WTC11 (cell line): ENCODE measurements around the gene CLK3. TPM values are rescaled to one million over a fixed set of nuclear protein-coding genes. Genes with fewer than 3 reads are reported as not detected.

Source experiments
- ATAC-seq: fragments of 200-7000 bp; cut with Tn5 transposase; 2 replicates; pipeline ENCODE4 v1.10.0; 2021; ENCODE audit warnings: mild to moderate bottlenecking, moderate library complexity
- CTCF ChIA-PET: fragments of 300-600 bp; sonication (Branson Sonifier 250); formaldehyde crosslinking; loops from one replicate; lab custom pipeline; 2021; ENCODE audit warnings: antibody characterized with exemption; lab: Charles Lee
- POLR2A ChIA-PET: fragments of 350-600 bp; sonication (Branson Sonifier 250); formaldehyde crosslinking; loops from one replicate; lab custom pipeline; 2021; ENCODE audit warnings: antibody characterized with exemption; lab: Charles Lee
- DNase-seq: peaks from one replicate; pipeline ENCODE4 v3.0.0; 2021; ENCODE audit warnings: low spot score
- H3K27ac Mint-ChIP-seq: 2 replicates; pipeline ENCODE4 v1.8.0; 2021; ENCODE audit warnings: mixed read lengths
- H3K27me3 Mint-ChIP-seq: 2 replicates; pipeline ENCODE4 v1.8.0; 2021; ENCODE audit warnings: low read depth, mild to moderate bottlenecking, moderate library complexity, mixed read lengths
- H3K36me3 Mint-ChIP-seq: 2 replicates; pipeline ENCODE4 v1.8.0; 2021; ENCODE audit warnings: mixed read lengths
- H3K4me1 Mint-ChIP-seq: 2 replicates; pipeline ENCODE4 v1.8.0; 2022; ENCODE audit warnings: mixed read lengths
- H3K4me3 Mint-ChIP-seq: 2 replicates; pipeline ENCODE4 v1.8.0; 2021; ENCODE audit warnings: mild to moderate bottlenecking, moderate library complexity, mixed read lengths
- H3K9me3 Mint-ChIP-seq: 2 replicates; pipeline ENCODE4 v1.8.0; 2021; ENCODE audit warnings: mixed read lengths
- FOXJ3 ChIP-seq: sonication (generic); formaldehyde crosslinking; IDR thresholded peaks from 2 replicates; pipeline ENCODE4 v1.9.0; 2021; ENCODE audit warnings: missing genetic modification reagents, mild to moderate bottlenecking, borderline replicate concordance
- GRHL2 ChIP-seq: fragments of 250-450 bp; sonication (Bioruptor Pico); IDR thresholded peaks from 2 replicates; pipeline ENCODE4 v1.8.0; 2022; ENCODE audit warnings: mild to moderate bottlenecking, moderate library complexity; ENCODE audit not compliant: insufficient replicate concordance, severe bottlenecking
- HMGA2 ChIP-seq: fragments of 250-450 bp; sonication (Bioruptor Pico); IDR thresholded peaks from 2 replicates; pipeline ENCODE4 v1.4.0; 2021; ENCODE audit warnings: mild to moderate bottlenecking, moderate library complexity
- IRF1 ChIP-seq: sonication (generic); formaldehyde crosslinking; IDR thresholded peaks from 2 replicates; pipeline ENCODE4 v1.8.0; 2023; ENCODE audit warnings: missing genetic modification reagents
- IRF2 ChIP-seq: sonication (generic); formaldehyde crosslinking; IDR thresholded peaks from 2 replicates; pipeline ENCODE4 v1.8.0; 2022; ENCODE audit warnings: low read depth, missing genetic modification reagents, borderline replicate concordance
- NFATC4 ChIP-seq: fragments of 250-450 bp; sonication (Bioruptor Pico); IDR thresholded peaks from 2 replicates; pipeline ENCODE4 v1.9.0; 2021; ENCODE audit warnings: mild to moderate bottlenecking
- NFYB ChIP-seq: sonication (generic); formaldehyde crosslinking; conservative IDR thresholded peaks from 2 replicates; pipeline ENCODE4 v1.8.0; 2022; ENCODE audit warnings: low read depth, missing genetic modification reagents
- PRRX2 ChIP-seq: fragments of 250-450 bp; sonication (Bioruptor Pico); IDR thresholded peaks from 2 replicates; pipeline ENCODE4 v1.8.0; 2021; ENCODE audit warnings: mild to moderate bottlenecking
- RELA ChIP-seq: sonication (generic); formaldehyde crosslinking; IDR thresholded peaks from 2 replicates; pipeline ENCODE4 v1.8.1; 2022; ENCODE audit warnings: missing genetic modification reagents, mild to moderate bottlenecking, borderline replicate concordance
- RORB ChIP-seq: fragments of 250-450 bp; sonication (Bioruptor Pico); IDR thresholded peaks from 2 replicates; pipeline ENCODE4 v1.9.0; 2021; ENCODE audit warnings: mild to moderate bottlenecking
- SMAD3 ChIP-seq: sonication (generic); formaldehyde crosslinking; IDR thresholded peaks from 2 replicates; pipeline ENCODE4 v1.8.0; 2022; ENCODE audit warnings: missing genetic modification reagents, mild to moderate bottlenecking, borderline replicate concordance
- STAT6 ChIP-seq: sonication (generic); formaldehyde crosslinking; conservative IDR thresholded peaks from 2 replicates; pipeline ENCODE4 v1.8.1; 2023; ENCODE audit warnings: mild to moderate bottlenecking, low read depth, missing genetic modification reagents, moderate library complexity
- TP53 ChIP-seq: sonication (generic); formaldehyde crosslinking; IDR thresholded peaks from 2 replicates; pipeline ENCODE4 v1.8.1; 2023; ENCODE audit warnings: mild to moderate bottlenecking, missing genetic modification reagents
- ZNF121 ChIP-seq: sonication (generic); formaldehyde crosslinking; IDR thresholded peaks from 2 replicates; pipeline ENCODE4 v1.8.0; 2023; ENCODE audit warnings: missing genetic modification reagents
- ZNF232 ChIP-seq: sonication (generic); formaldehyde crosslinking; IDR thresholded peaks from 2 replicates; pipeline ENCODE4 v1.8.0; 2022; ENCODE audit warnings: mild to moderate bottlenecking, missing genetic modification reagents
- total RNA-seq: library from RNA; stranded (reverse); gene quantifications from 3 replicates; pipeline ENCODE4 v1.2.3, GENCODE V29; 2021
- TF ChIP-seq, protein P1 (sequence below): sonication (generic); formaldehyde crosslinking; IDR thresholded peaks from 2 replicates; pipeline ENCODE4 v1.8.0; 2023; ENCODE audit warnings: missing genetic modification reagents, mild to moderate bottlenecking, borderline replicate concordance
- TF ChIP-seq, protein P2 (sequence below): sonication (generic); formaldehyde crosslinking; IDR thresholded peaks from 2 replicates; pipeline ENCODE4 v1.8.1; 2023; ENCODE audit warnings: mild to moderate bottlenecking, moderate library complexity, missing genetic modification reagents
- TF ChIP-seq, protein P3 (sequence below): sonication (generic); formaldehyde crosslinking; IDR thresholded peaks from 2 replicates; pipeline ENCODE4 v1.8.1; 2023; ENCODE audit warnings: mild to moderate bottlenecking, missing genetic modification reagents

CLK3 gene
- total RNA-seq, 1 experiment from 2014 or later: 48.1 TPM

DNA sequence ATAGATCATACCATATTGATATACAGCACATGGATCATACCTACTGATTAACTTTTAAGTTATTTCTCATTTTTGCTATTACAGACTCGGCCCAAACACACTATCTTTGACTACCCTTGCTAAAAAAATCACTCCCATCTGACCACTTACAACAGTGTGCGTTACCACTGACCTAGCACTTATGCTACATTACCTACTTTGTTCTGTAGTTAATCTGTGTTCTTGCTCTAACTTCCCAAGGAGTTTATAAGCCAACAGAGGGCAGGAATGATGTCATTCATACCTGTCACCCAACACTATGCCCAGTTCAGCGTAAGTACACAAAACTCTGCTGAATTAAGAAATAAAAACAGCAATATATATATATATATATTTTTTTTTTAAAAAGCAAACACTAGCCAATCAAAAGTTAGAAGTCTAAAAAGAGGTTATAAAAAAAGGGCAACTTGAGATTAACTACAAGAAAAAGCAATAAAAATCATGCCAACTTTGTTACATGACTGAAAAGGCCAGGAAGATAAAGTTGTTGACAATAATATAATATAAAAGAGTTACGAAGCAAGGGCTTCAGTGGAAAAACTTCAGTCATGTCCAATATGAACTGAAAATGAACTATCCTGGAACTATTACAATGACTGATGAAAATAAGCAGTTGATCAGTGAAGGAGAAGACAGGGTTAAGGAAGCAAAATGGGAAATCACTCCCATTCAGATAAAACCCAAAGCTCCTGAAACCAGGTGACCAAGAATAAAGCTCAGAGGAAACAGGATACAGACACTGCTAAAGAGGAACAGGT, 46.6 kb downstream of the CLK3 start (continued):
- TF ChIP-seq, protein P1, sequence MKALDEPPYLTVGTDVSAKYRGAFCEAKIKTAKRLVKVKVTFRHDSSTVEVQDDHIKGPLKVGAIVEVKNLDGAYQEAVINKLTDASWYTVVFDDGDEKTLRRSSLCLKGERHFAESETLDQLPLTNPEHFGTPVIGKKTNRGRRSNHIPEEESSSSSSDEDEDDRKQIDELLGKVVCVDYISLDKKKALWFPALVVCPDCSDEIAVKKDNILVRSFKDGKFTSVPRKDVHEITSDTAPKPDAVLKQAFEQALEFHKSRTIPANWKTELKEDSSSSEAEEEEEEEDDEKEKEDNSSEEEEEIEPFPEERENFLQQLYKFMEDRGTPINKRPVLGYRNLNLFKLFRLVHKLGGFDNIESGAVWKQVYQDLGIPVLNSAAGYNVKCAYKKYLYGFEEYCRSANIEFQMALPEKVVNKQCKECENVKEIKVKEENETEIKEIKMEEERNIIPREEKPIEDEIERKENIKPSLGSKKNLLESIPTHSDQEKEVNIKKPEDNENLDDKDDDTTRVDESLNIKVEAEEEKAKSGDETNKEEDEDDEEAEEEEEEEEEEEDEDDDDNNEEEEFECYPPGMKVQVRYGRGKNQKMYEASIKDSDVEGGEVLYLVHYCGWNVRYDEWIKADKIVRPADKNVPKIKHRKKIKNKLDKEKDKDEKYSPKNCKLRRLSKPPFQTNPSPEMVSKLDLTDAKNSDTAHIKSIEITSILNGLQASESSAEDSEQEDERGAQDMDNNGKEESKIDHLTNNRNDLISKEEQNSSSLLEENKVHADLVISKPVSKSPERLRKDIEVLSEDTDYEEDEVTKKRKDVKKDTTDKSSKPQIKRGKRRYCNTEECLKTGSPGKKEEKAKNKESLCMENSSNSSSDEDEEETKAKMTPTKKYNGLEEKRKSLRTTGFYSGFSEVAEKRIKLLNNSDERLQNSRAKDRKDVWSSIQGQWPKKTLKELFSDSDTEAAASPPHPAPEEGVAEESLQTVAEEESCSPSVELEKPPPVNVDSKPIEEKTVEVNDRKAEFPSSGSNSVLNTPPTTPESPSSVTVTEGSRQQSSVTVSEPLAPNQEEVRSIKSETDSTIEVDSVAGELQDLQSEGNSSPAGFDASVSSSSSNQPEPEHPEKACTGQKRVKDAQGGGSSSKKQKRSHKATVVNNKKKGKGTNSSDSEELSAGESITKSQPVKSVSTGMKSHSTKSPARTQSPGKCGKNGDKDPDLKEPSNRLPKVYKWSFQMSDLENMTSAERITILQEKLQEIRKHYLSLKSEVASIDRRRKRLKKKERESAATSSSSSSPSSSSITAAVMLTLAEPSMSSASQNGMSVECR (CRISPR knock-in tag): no peak
- TF ChIP-seq GRHL2 (no peak), ZNF232 (no peak), NFYB (no peak), PRRX2 (CRISPR knock-in tag) (no peak), IRF1 (CRISPR knock-in tag) (no peak), RELA (no peak), ZNF121 (CRISPR knock-in tag) (no peak), FOXJ3 (CRISPR knock-in tag) (no peak)
- TF ChIP-seq, protein P2, sequence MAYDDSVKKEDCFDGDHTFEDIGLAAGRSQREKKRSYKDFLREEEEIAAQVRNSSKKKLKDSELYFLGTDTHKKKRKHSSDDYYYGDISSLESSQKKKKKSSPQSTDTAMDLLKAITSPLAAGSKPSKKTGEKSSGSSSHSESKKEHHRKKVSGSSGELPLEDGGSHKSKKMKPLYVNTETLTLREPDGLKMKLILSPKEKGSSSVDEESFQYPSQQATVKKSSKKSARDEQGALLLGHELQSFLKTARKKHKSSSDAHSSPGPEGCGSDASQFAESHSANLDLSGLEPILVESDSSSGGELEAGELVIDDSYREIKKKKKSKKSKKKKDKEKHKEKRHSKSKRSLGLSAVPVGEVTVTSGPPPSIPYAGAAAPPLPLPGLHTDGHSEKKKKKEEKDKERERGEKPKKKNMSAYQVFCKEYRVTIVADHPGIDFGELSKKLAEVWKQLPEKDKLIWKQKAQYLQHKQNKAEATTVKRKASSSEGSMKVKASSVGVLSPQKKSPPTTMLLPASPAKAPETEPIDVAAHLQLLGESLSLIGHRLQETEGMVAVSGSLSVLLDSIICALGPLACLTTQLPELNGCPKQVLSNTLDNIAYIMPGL (CRISPR knock-in tag): no peak
- TF ChIP-seq, all 79 proteins: peak for 0

DNA sequence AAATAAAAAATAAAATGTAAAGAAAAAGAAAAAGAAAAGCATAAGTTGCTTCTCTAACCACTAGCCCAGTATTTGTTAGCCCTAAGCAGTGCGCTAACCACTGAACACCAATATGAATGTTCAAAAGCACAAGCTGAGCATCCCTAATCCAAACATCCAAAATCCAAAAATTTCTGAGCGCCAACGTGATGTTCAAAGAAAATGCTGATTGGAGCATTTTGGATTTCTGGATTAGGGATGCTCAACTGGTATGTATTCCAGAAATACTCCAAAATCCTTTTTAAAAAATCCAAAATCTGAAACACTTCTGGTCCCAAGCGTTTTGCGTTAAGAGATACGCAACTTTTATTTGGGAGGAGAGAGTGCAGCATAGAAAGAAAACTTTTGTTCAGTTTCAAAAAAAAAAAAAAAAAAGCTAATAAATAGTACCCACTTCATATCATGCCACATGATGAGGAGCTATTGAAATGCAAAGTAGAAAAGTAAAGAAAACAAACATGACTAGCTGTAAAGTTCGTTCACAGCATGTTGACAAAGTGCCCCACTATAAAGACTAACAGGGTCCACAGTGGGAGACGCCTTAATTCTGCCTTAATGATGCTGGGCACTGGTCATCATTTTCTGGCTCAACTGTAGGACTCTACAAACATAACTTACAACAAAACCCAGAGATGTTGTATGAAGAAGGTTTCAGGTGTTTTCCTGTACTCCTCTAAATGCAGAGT, 47.8 kb downstream of the CLK3 start:
- Mint-ChIP-seq H3K9me3 (no peaks in the 10 kb centered on the region), H3K27me3 (no peaks in the 10 kb centered on the region), H3K4me1 (peaks cover 4% of the 10 kb centered on the region; the same call in 1 of the 2 replicates), H3K27ac (peak overlapping the region; percentile 57; the same call in 1 of the 2 replicates), H3K4me3 (no peak overlapping the region), H3K36me3 (peaks cover 4% of the 10 kb centered on the region)
- no peak for ATAC-seq
- ChIA-PET CTCF (interaction anchor here (0.5 to 3.9 kb wide), 6 partner anchors 10 to 107 kb away, joined by 3 to 24 read pairs (median 5); no protein-coding TSS in a partner anchor), POLR2A (interaction anchor here (1.2 kb wide), 1 partner anchor 97 kb away, joined by 3 read pairs; no protein-coding TSS in a partner anchor)
- DNase-seq: no peak
- TF ChIP-seq NFATC4 (no peak), SMAD3 (CRISPR knock-in tag) (no peak), TP53 (no peak), HMGA2 (CRISPR knock-in tag) (no peak), RORB (CRISPR knock-in tag) (no peak), STAT6 (CRISPR knock-in tag) (no peak), IRF2 (CRISPR knock-in tag) (no peak)
- TF ChIP-seq, protein P1 (CRISPR knock-in tag): no peak
- TF ChIP-seq, protein P3, sequence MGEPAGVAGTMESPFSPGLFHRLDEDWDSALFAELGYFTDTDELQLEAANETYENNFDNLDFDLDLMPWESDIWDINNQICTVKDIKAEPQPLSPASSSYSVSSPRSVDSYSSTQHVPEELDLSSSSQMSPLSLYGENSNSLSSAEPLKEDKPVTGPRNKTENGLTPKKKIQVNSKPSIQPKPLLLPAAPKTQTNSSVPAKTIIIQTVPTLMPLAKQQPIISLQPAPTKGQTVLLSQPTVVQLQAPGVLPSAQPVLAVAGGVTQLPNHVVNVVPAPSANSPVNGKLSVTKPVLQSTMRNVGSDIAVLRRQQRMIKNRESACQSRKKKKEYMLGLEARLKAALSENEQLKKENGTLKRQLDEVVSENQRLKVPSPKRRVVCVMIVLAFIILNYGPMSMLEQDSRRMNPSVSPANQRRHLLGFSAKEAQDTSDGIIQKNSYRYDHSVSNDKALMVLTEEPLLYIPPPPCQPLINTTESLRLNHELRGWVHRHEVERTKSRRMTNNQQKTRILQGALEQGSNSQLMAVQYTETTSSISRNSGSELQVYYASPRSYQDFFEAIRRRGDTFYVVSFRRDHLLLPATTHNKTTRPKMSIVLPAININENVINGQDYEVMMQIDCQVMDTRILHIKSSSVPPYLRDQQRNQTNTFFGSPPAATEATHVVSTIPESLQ (CRISPR knock-in tag): no peak
